Cortex of kidney (tissue), 1 donor: ENCODE data around the gene TTC28.
"Not testable (repeated sequence)": the region's sequence is repeated elsewhere in the genome, so short reads cannot be mapped to it uniquely, and the experiment has no call there.

Experiments used
- DNase-seq: peaks from one replicate; lab custom pipeline; 2025; lab: John Stamatoyannopoulos, UW

The TTC28 gene

GRCh38 chr22:28102151-28102812, 577.4 kb downstream of the TTC28 start:
- DNase-seq, result no peak

DNA sequence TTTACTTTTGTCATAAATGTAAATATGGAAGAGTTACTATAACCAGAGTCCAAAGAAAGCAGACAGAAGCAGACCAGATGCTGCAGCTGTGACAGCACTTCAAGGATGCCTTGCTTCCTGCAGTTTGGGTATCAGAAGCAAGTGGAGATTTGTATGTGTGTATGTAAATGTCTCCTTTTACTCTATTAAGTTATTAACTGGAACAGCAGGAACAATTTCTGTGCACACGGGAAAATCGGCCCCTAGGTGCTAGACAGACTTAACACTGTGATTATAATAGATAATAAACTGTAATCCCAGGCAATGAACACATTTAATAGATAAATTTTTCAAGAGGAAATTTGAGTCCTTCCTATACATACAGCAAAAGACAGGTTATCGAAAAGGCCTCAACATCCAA, 582.0 kb downstream of the TTC28 start:
- no peak for DNase-seq

- no peak for DNase-seq
Measured at GRCh38 chr22:28096161-28096560, 583.5 kb downstream of the TTC28 start.

DNA sequence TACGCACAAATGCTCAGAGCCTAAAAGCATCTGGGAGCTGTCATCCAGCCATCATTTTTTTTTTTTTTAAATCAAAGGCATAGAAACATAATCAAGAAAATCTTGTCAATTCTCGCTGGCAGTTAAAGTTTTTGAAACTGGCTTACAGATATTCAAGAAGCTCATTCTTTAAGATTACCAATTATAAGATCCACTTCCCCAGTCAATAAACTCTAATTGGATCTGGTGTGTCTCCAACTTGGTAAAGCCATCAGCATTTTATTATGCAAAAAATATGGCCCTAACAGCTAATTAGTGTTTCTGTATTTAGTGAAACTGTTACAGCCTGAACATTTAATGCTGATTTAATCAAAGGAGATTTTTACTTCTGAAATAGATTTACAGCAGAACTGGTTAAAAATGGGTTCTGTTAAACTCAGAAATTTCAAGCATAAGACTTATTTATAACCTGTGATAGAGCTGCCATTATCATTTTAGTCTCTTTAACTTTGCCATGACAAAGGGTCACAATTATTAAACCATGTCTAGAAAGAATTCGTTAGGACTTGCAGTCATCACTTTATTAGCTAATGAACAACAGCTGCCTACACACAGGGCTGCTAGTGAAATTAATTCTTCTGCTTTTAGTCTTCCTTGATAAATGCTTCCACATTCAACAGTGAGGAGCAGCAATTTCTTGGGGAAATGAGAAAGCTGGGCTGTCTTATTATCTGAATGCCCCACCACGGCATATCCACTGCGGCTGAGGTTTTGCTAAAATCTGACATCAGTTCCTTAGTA, 584.1 kb downstream of the TTC28 start:
- no peak for DNase-seq

DNA sequence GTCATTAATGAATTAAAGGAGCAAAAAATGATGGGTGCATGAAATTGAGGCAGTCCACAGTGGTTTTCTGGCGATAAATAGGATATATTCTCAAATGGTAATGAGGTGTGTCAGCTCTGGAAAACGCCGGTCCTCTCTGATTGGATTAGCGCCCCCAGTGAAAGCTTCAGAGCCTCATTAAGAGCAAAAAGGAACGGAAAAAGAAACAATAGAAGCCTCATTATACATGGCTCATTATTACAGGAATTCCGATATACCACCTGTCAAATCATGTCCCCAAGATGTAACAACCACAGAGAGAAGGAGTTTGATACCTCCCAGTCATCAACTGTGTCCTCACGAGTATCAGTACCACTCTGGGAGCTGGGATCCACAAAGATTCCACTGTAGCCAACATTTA, 584.9 kb downstream of the TTC28 start:
- no peak for DNase-seq

- no peak for DNase-seq
Measured at GRCh38 chr22:28093711-28094110, 585.9 kb downstream of the TTC28 start.

- no peak for DNase-seq
Measured at GRCh38 chr22:28091486-28091885, 588.2 kb downstream of the TTC28 start.

GRCh38 chr22:28089541-28089940, 590.1 kb downstream of the TTC28 start:
- DNase-seq, result not testable (repeated sequence)

DNA sequence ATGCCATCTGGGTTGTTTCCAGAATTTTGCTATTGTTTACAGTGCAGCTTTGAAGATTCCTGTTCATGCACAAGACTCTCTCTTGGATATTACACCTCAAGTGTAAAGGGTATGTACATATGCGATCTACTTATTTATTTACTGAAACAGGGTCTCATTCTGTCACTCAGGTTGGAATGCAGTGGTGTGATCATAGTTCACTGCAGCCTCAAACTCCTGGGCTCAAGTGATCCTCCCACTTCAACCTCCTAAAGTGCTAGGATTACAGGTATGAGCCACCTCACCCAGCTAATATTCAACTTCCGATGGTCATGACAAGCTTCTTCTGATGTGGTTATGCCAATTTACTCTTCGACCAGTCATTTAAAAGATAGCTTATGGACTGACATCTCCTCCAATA, 602.5 kb downstream of the TTC28 start:
- DNase-seq, result no peak

DNA sequence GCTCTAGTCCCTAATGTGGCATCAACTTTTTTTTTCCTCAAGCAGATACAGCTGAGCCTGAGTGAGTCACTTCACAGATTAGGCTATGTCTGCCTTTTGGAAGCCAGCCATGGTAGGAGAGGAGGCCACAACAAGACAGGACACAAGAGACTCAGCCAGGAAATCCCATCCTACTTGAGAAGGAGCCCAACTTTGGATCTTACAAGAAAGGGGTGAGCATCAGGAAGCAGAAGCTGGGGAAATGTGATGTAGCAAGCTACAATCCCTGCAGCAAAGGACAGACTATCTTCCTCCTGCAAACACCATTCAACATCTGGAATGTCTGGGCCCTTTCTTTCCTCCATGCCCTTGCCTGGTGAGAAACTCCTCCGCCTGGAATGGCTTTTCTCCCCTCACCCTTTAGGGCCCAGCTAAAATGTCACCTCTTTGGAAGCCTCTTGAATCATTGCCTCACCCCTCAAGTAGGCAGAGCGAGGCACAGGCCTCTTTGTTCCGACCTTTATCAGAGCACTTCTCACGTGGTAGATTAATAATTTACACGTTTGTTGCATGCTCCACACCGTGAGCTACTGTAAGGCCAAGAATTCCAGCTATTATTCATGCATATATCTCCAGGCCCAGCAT, 604.2 kb downstream of the TTC28 start:
- no peak for DNase-seq

GRCh38 chr22:28074526-28074925, 605.1 kb downstream of the TTC28 start:
- DNase-seq, result no peak

GRCh38 chr22:28072066-28072465, 607.6 kb downstream of the TTC28 start:
- no peak for DNase-seq

DNA sequence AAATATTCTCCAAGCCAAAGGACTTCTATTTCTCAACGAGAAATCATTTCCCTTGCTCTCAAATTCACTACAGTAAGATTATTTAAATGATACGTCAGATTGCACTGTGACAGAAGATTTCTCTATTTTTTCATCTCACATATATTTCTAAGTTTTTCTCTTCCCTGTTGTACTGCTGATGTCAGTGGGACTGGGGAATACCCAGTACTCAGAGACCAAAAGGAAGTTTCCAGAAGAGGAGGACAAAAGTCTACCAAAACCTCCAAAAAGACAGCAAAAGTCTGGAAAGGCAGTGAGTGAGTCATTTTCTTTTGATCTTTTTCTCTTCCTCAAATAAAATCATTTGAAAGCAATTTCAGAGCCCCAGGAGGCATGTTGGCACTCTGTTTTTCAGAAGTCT, 610.8 kb downstream of the TTC28 start:
- DNase-seq, result no peak

DNA sequence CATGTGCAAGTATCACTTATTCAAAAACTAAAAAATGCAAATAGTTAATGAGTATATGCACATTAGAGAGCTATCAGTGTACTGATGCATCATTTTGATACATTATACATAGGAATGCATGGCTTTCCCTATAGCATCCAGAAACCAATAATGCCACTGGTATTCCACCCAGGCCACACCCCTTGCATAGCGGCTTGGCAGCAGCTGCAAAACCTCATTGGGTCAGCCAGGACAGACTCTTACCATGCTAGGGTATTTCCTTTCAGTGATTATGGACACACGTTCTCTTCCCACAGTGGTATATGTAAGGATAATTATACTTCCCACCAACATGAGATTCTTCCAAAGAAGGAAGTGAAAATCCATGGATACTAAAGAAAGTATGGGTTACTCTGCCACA, 614.7 kb downstream of the TTC28 start:
- no peak for DNase-seq

DNA sequence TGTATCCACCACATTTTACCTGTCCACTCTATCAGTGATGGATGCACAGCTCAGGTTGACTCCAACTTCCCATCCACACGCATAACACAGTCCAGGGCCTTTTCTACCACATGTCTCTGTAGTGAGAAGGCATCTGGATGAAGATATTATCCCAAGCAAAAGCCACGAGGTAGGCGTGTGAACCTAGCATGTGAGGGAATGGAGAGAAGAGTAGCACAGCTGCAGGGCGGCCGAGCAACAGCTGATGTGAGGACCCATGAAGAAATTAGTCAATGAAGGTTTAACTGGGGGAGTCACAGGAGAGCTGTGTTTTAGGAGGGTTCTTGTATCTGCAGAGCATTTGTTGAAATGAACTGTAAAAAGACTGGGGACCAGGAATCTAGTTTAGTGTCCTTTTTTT, 616.0 kb downstream of the TTC28 start:
- no peak for DNase-seq

GRCh38 chr22:28060594-28060993, 619.0 kb downstream of the TTC28 start:
- DNase-seq, result not testable (repeated sequence)

- no peak for DNase-seq
Measured at GRCh38 chr22:28058036-28058435, 621.6 kb downstream of the TTC28 start.

DNA sequence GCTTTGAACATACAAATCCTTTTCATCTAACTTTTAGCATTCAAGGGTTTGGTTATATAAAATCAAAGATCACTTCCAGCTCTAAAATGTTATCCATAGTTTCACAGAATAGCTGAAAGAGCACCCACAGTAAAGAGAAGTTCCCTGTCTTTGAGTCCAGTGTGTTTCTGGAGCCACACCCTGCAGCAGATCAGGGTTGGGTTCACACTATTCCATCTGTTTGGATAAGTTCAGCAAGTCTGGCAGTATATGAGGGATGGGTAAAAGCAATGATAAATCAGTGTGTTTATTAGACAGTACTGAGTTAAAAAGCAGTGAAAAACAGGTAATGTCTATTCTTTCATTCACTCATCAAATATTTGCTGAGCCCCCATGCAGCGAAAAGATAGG, 624.8 kb downstream of the TTC28 start:
- DNase-seq, result no peak

DNA sequence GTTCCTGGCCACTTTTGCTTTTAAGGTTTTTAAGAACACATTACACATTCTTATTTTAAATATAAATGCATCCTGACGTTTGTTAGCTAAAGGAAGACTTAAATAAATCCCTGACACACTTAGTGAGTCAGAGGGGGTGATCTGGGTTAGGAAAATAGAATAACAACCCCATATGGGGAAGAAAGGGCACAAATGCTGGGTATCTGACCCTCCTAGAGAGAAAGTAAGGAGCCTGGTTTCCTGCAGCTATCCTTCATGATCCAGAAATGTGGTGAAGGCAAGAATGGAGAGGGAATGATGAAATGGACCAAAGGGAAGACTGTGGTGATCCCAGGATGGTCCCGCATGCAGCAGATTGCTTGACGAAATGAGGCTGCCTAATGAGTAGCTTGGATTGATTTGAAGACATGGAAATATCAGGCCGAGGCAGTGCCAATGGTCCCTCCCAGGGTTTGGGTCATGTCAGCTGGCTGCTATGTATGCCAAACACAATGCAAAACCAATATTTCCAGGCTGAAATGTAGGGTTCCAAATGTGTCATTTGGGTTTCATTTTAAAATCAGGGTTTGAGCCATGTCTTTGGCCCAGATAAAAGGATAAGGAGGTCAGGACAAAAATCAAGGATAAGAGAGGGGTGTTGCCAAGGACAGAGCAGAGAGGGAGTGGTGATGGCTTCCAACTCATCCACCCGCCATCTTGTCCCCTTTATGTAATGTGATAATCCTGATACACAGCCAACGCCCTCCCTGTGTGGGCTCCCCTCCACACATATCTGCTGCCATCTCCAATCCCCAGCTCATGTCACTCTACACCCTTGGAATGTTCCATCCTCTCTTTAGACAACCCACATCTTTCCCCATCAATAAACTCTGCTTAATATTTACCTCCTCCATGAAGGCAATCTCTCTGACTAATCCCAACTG, 625.5 kb downstream of the TTC28 start:
- no peak for DNase-seq

DNA sequence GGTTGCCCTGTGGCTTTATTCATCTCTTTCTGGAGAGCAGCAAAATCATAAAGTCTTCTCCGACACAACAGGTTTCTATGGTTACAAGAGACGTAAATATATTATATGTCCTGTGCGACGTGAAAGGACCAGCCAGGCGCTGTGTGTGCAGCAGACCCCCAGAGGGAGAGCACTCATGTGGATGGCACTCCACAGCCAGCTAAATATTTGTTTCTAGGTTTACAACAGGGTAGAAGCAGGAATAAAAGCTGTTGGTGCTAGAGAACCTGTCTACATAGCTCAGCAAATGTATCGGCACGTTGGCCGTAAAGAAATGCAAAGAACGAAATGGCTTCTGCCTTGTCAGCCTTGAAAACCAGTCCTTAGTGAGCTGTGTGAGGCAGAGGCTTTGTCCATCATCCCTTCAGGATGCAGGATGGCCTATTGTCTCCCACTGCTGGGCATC, 626.8 kb downstream of the TTC28 start:
- DNase-seq, result no peak

GRCh38 chr22:28051787-28052356, 627.8 kb downstream of the TTC28 start:
- DNase-seq, result no peak
